HEK293T (cell line): ENCODE results near the gene CCNY.

ENCODE experiments used
- ARNT ChIP-seq: fragments of 450-650 bp; IDR thresholded peaks from 2 replicates; pipeline ENCODE4 v1.6.1; 2017; ENCODE audit warnings: mild to moderate bottlenecking
- BHLHE40 ChIP-seq: fragments of 450-650 bp; IDR thresholded peaks from 2 replicates; pipeline ENCODE4 v1.6.1; 2016; ENCODE audit warnings: mild to moderate bottlenecking, moderate library complexity, borderline replicate concordance
- CTBP1 ChIP-seq: fragments of 450-650 bp; IDR thresholded peaks from 2 replicates; pipeline ENCODE4 v1.6.1; 2016; ENCODE audit warnings: borderline replicate concordance
- ELF4 ChIP-seq: fragments of 450-650 bp; IDR thresholded peaks from 2 replicates; pipeline ENCODE4 v1.6.1; 2017; ENCODE audit warnings: antibody characterized with exemption
- FOXK2 ChIP-seq: fragments of 450-650 bp; IDR thresholded peaks from 2 replicates; pipeline ENCODE4 v1.6.1; 2016; ENCODE audit warnings: mild to moderate bottlenecking
- HDGF ChIP-seq: fragments of 450-650 bp; IDR thresholded peaks from 2 replicates; pipeline ENCODE4 v1.6.1; 2017; ENCODE audit warnings: antibody characterized with exemption, borderline replicate concordance
- L3MBTL2 ChIP-seq: fragments of 450-650 bp; conservative IDR thresholded peaks from 2 replicates; pipeline ENCODE4 v1.6.1; 2016; ENCODE audit warnings: mild to moderate bottlenecking
- LEF1 ChIP-seq: fragments of 450-650 bp; IDR thresholded peaks from 2 replicates; pipeline ENCODE4 v1.6.1; 2017; ENCODE audit warnings: mild to moderate bottlenecking, borderline replicate concordance
- NFRKB ChIP-seq: fragments of 450-650 bp; IDR thresholded peaks from 2 replicates; pipeline ENCODE4 v1.6.1; 2016; ENCODE audit warnings: mild to moderate bottlenecking, moderate library complexity
- SP1 ChIP-seq: fragments of 450-650 bp; IDR thresholded peaks from 2 replicates; pipeline ENCODE4 v1.6.1; 2017
- SUZ12 ChIP-seq: fragments of 450-650 bp; IDR thresholded peaks from 2 replicates; pipeline ENCODE4 v1.6.1; 2016; ENCODE audit warnings: mild to moderate bottlenecking
- TARDBP ChIP-seq: fragments of 450-650 bp; IDR thresholded peaks from 2 replicates; pipeline ENCODE4 v1.6.1; 2016
- ZNF384 ChIP-seq: fragments of 450-650 bp; IDR thresholded peaks from 2 replicates; pipeline ENCODE4 v1.6.1; 2016
- TF ChIP-seq, protein P1 (sequence below): fragments of 450-650 bp; IDR thresholded peaks from 2 replicates; pipeline ENCODE4 v1.6.1; 2016

DNA sequence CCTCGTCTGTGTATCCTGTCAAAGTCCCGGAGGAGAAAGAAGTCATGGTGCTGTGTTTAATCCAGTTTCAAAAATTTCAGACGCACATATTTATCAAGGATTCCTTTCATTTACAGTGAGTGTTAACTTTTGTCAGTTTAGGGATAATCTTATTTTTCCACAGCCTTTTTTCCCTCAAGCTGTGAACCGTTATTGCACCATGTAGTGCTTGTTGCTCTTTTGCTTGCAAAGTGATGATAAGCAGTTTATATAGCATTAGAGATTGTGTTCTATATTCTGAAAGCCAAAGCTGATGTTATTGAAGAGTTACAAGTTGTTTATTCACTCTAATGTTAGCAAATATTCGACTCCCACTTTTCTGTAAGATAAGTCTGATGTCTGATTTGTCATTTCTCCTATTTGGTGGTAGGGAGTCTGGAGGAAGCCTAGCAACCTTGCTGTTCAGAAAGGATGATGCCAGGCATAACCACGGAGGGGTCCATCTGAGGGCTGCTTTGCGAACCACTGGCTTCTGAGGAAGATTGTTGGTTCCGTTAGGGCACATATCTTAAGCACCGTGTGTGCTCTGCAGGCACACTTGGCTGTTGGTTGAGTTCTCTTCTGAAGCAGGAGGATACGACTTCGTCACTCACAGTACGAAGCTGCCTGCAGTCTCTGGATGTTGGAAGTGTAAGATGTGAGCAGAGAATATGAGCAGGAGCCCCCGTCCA is 11.7 kb downstream of the CCNY start:
- TF ChIP-seq CTBP1 (no peak), BHLHE40 (no peak), FOXK2 (no peak), ZNF384 (no peak), LEF1 (no peak), SUZ12 (no peak), SP1 (no peak), ARNT (no peak), TARDBP (no peak), ELF4 (no peak), HDGF (no peak), L3MBTL2 (no peak), NFRKB (no peak)
- TF ChIP-seq, protein P1, sequence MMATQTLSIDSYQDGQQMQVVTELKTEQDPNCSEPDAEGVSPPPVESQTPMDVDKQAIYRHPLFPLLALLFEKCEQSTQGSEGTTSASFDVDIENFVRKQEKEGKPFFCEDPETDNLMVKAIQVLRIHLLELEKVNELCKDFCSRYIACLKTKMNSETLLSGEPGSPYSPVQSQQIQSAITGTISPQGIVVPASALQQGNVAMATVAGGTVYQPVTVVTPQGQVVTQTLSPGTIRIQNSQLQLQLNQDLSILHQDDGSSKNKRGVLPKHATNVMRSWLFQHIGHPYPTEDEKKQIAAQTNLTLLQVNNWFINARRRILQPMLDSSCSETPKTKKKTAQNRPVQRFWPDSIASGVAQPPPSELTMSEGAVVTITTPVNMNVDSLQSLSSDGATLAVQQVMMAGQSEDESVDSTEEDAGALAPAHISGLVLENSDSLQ: no peak
